SJCRH30 (cell line): ENCODE measurements around the gene THRB. TPM values are rescaled to one million over a fixed set of nuclear protein-coding genes. Genes with fewer than 3 reads are reported as not detected.
A peak's percentile ranks its signal among the peaks of the same experiment; 100 is the strongest.

ENCODE experiments used
- DNase-seq, 2 experiments: peaks; one replicate each; pipeline ENCODE4 v3.0.0-alpha.2; 2015 to 2020
- H3K27ac ChIP-seq: fragments of 250-450 bp; sonication (Bioruptor Pico); 2 replicates; pipeline ENCODE4 v1.5.1; 2020; ENCODE audit warnings: mild to moderate bottlenecking, moderate library complexity
- H3K27me3 ChIP-seq: fragments of 250-450 bp; sonication (Bioruptor Pico); 2 replicates; pipeline ENCODE4 v1.5.1; 2020; ENCODE audit warnings: mild to moderate bottlenecking, moderate library complexity
- H3K36me3 ChIP-seq: fragments of 250-450 bp; sonication (Bioruptor Pico); 2 replicates; pipeline ENCODE4 v1.5.1; 2020; ENCODE audit warnings: mild to moderate bottlenecking, moderate library complexity
- H3K4me1 ChIP-seq: fragments of 250-450 bp; sonication (Bioruptor Pico); 2 replicates; pipeline ENCODE4 v1.5.1; 2020; ENCODE audit warnings: mild to moderate bottlenecking, moderate library complexity
- H3K4me3 ChIP-seq: fragments of 250-450 bp; sonication (Bioruptor Pico); 2 replicates; pipeline ENCODE4 v1.5.1; 2020; ENCODE audit warnings: mild to moderate bottlenecking, moderate library complexity
- H3K9me3 ChIP-seq: fragments of 250-450 bp; sonication (Bioruptor Pico); replicated peaks from 2 replicates; pipeline ENCODE4 v1.5.1; 2020; ENCODE audit warnings: mild to moderate bottlenecking, moderate library complexity
- total RNA-seq: library from RNA; depleted of rRNA; stranded (reverse); fragments of >200 nt; shearing (Covaris generic); gene quantifications from 2 replicates; pipeline ENCODE4 v1.2.3, GENCODE V29; 2014

THRB gene
- total RNA-seq, 1 experiment from 2014 or later, result not detected

DNA sequence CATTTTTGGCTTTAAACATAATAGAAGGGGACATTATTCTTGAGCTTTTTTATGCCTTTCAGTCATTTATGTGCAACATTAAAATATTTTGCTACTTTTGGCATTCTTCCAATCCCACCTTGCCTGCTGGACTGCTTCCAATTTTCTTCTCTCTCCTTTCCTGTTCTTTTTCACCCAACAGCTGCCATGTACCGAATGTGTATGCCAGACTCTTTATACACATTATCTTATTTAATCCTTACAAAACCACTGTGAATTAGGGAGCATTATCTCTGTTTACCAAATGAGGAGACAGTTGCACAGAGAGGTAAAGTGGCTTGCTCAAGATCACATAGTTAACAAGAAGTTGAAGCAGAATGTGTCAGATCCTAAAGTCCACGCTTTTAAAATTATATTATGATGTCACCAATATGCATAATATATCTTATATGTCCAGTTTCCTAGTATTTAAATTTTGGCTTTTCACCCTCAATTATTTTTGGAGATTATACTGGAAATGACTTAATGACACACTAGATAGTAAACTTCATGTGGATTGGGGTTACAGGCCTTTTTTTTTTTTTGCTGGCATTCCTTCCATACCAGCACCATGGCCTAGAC lies 231.5 kb downstream of the THRB start:
- H3K4me3 ChIP-seq, result no peak overlapping the region
- peak; percentile 43 to 76 for DNase-seq

DNA sequence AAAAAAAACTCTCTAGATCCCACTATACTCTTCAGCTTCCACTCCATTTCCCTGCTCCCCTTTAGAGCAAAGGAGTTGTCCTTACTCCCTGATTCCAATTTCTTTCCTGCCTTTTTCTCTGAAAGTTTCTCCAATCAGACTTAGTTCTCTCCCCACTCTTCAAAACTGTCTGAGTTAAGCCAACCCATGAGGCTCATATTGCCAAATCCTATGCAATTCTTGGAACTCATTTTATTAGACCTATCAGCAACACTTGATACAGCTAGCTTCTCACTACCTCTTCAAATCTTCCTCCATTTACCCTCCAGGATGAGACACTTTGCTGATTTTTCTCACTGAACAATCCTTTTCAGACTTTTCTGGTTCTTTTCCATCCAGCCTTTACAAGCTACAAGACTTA lies 233.1 kb downstream of the THRB start:
- no peaks in the 10 kb centered on the region for H3K9me3 ChIP-seq
- no peak for DNase-seq

More for the DNA sequence above, 231.5 kb downstream of the THRB start:
- Histone ChIP-seq H3K9me3 (no peaks in the 10 kb centered on the region), H3K4me1 (peaks cover 21% of the 10 kb centered on the region), H3K27ac (no peak overlapping the region), H3K36me3 (no peaks in the 10 kb centered on the region), H3K27me3 (no peaks in the 10 kb centered on the region; the same call in 1 of the 2 replicates)

DNA sequence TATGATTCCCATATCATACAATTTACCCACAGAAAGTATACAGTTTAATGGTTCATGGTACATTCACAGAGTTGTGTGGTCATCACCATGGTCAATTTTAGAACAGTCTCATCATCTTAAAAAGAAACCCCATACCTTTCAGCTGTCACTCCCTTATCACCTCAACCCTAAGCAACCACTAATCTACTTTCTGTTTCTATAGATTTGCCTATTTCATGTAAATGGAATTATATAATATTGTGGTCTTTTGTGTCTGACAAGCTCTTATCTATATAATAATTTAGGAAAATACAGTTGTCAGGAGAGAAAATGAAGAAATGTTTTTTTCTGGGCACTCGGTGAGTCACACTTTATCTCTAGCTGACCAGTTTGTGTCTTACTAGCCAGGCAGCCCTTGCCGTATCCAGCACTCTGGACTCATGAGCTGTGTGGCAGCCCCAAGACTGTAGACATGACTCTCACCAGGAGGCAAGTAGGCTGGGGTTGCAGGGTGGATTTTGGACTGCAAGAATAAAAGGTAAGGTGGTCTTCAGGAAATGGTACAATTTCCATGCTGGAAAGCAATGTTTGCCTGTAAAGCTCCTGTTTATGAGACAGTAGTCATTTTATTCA lies 234.6 kb downstream of the THRB start:
- no peak overlapping the region for H3K27ac ChIP-seq
- no peaks in the 10 kb centered on the region for H3K36me3 ChIP-seq
- peak; percentile 20 to 51 for DNase-seq
- no peaks in the 10 kb centered on the region; the same call in 1 of the 2 replicates for H3K27me3 ChIP-seq
- no peaks in the 10 kb centered on the region for H3K9me3 ChIP-seq
- H3K4me3 ChIP-seq, result no peak overlapping the region
- H3K4me1 ChIP-seq, result peaks cover 21% of the 10 kb centered on the region

More for the DNA sequence above, 233.1 kb downstream of the THRB start:
- no peak overlapping the region for H3K4me3 ChIP-seq
- H3K27ac ChIP-seq, result no peak overlapping the region
- no peaks in the 10 kb centered on the region; the same call in 1 of the 2 replicates for H3K27me3 ChIP-seq
- H3K4me1 ChIP-seq, result peaks cover 21% of the 10 kb centered on the region
- no peaks in the 10 kb centered on the region for H3K36me3 ChIP-seq

DNA sequence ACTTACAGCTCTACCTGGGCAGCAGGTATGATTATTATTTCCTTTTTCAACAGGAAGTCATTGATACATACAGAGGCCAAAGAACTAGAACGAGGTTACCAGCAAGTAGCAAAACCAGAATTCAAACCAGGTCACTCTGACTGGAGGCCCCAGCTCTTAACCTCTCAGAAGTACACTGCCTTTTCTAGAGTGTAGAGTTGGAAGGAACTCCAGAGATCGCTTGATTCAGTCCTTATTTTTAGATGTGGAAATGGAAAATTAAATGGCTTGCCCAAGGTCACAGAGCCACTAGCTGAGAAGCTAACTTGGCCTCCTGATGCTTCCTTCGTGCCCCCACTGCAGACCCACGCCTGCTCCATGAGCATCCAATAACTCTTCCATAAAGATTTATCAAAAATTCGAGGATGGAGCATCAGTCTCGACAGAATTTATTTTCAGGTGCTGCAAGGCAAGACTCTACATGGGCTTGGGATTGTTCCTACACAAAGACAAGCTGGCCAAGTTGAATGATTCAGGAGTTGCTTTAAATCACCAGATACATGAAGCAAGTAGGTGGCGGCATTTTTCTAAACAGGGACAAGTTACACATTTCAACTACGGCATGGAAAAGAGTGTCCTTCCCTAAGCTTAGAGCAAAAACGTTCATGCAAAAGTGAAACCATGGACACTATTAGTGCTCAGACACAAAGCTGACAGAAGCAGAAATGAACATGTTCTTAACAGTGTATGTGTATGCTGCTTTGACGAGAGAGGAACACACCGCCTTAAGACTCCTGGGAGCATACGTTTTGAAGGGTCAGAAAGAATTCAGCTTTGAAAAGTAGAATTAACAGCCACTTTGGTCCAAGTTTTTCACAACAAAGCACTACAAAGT lies 235.7 kb downstream of the THRB start:
- Histone ChIP-seq H3K9me3 (no peaks in the 10 kb centered on the region), H3K36me3 (no peaks in the 10 kb centered on the region; the same call in 1 of the 2 replicates), H3K27ac (no peak overlapping the region), H3K4me1 (peaks cover 24% of the 10 kb centered on the region), H3K27me3 (no peaks in the 10 kb centered on the region; the same call in 1 of the 2 replicates), H3K4me3 (no peak overlapping the region)
- DNase-seq, result no peak

DNA sequence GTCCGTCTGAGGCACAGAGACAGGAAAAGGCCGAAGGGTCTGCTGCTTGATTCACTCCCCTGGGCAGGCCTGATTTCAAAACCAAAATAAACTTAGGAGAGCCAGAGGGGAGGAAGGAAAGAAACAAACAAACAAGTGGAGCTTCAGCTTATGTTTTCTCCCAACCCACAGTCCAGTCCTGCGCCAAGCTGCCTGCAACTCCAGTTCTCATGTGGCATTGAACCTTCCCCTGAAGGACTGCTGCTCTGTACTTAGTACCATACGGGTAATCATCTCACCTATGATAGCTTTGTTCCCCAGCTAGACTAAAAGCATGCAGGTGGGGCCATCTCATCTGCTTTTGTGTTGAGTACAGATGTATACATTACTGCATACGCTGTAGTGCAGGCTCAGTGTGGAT lies 236.4 kb downstream of the THRB start:
- H3K4me3 ChIP-seq, result no peak overlapping the region
- no peak overlapping the region for H3K27ac ChIP-seq
- no peaks in the 10 kb centered on the region for H3K9me3 ChIP-seq
- H3K4me1 ChIP-seq, result peaks cover 17% of the 10 kb centered on the region
- DNase-seq, result no peak
- no peaks in the 10 kb centered on the region; the same call in 1 of the 2 replicates for H3K36me3 ChIP-seq
- no peaks in the 10 kb centered on the region; the same call in 1 of the 2 replicates for H3K27me3 ChIP-seq

DNA sequence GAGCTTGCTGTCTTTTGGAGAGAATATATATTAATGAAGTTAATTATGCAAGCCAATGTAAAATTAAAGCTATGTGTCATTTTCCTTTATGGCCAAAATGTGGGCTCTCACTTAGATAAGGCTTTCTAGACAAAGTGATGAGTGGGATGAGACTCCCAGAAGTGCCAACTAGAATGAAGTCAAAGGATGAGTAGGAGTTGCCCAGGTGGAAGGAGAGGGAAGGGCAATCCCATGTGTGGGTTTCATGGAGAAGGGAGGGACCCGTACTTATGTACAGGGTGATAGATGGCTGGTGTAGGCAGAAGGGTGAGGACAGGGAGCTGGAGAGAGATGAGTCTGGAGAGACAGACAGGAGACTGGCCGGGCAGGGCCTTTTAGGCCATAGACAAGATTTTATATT lies 239.2 kb downstream of the THRB start:
- Histone ChIP-seq H3K9me3 (no peaks in the 10 kb centered on the region), H3K4me3 (no peak overlapping the region), H3K27me3 (peaks cover 4% of the 10 kb centered on the region; the same call in 1 of the 2 replicates), H3K36me3 (no peaks in the 10 kb centered on the region; the same call in 1 of the 2 replicates), H3K4me1 (peaks cover 12% of the 10 kb centered on the region), H3K27ac (no peak overlapping the region)
- no peak for DNase-seq

DNA sequence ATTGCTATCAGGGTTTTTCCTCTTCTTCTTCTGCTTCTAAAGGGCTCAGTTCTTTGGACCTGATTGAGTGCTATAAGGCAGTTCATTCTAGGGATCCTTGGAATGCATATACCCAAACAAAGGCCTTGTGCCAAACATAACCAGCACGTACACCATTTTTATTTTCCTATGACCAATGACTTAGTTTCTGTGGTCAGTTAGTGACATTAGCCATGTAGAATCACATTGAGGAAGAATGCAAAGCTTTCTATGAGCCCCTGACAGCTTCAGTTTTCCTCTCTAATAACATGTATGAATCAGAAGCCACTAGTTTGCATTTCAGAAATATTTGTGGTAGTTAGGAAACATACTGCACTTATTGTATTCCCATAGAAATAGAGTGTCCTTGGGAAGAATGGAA lies 240.0 kb downstream of the THRB start:
- Histone ChIP-seq H3K36me3 (no peaks in the 10 kb centered on the region; the same call in 1 of the 2 replicates), H3K4me3 (no peak overlapping the region), H3K4me1 (peaks cover 6% of the 10 kb centered on the region), H3K9me3 (no peaks in the 10 kb centered on the region), H3K27me3 (peaks cover 4% of the 10 kb centered on the region; the same call in 1 of the 2 replicates), H3K27ac (no peak overlapping the region)
- peak in 1 of 2 experiments; percentile 19 for DNase-seq

DNA sequence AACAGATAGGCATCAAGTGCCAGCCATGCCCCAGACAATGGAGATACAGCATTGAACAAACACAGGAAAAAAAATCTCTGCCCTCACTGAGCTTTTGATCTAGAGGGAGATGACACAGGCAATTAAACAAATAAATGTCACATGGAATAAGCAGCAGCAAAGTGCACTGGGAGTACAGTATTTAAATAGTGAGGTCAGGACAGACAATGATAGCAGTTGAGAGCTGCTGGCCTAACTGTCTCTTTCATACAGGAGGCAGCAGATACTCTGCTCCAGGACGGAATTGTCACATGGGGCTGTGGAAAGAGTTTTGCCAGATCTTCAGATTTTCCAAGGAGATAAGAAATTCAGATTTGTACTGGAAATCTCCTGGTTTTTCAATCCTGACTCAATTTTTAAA lies 241.3 kb downstream of the THRB start:
- no peaks in the 10 kb centered on the region; the same call in 1 of the 2 replicates for H3K36me3 ChIP-seq
- H3K9me3 ChIP-seq, result no peaks in the 10 kb centered on the region
- H3K27ac ChIP-seq, result no peak overlapping the region
- no peak for DNase-seq
- H3K4me3 ChIP-seq, result no peak overlapping the region
- peaks cover 5% of the 10 kb centered on the region; the same call in 1 of the 2 replicates for H3K4me1 ChIP-seq
- peaks cover 4% of the 10 kb centered on the region; the same call in 1 of the 2 replicates for H3K27me3 ChIP-seq

DNA sequence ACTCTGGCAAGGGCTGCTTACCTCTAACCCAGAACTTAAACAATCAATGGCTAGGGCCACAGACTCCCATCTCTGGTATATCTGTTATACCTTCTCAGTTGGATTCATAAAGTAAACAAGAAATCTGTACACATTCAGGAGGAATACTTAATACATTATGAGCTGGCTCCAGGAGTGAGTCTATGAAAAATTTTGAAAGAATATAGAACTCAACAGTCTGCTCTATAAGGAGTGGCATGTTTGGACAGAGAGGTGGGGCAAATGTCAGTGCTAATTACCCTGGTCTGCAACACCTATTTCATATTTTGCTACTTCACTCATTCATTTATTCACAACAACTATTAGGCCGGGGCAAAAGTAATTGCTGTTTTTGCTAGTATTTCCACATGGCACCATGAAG lies 245.1 kb downstream of the THRB start:
- peaks cover 3% of the 10 kb centered on the region; the same call in 1 of the 2 replicates for H3K4me1 ChIP-seq

DNA sequence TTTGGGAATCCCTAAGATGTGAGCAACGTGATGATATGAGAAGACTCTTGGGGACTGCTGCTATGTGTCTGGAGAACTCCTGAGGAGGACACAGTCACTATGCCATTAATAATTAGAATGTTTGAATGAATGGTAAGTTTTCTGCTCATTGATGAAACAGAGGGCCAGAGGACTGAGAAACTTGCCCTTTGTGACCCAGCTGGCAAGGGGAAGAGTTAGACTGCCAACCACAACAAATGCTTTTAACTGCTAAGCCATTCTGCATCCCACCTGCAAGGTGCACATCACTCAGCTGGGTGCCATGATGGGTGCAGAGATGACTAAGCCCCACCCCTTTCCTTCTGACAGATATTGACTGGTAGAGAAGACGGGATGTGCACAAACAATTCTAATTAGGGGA lies 249.6 kb downstream of the THRB start:
- Histone ChIP-seq H3K9me3 (no peaks in the 10 kb centered on the region), H3K4me1 (no peaks in the 10 kb centered on the region), H3K36me3 (no peaks in the 10 kb centered on the region), H3K27ac (no peak overlapping the region), H3K4me3 (no peak overlapping the region), H3K27me3 (no peaks in the 10 kb centered on the region)
- no peak for DNase-seq

More for the DNA sequence above, 245.1 kb downstream of the THRB start:
- peaks cover 4% of the 10 kb centered on the region; the same call in 1 of the 2 replicates for H3K27me3 ChIP-seq
- no peak overlapping the region for H3K4me3 ChIP-seq
- H3K36me3 ChIP-seq, result no peaks in the 10 kb centered on the region; the same call in 1 of the 2 replicates
- H3K27ac ChIP-seq, result no peak overlapping the region
- no peaks in the 10 kb centered on the region for H3K9me3 ChIP-seq
- no peak for DNase-seq

DNA sequence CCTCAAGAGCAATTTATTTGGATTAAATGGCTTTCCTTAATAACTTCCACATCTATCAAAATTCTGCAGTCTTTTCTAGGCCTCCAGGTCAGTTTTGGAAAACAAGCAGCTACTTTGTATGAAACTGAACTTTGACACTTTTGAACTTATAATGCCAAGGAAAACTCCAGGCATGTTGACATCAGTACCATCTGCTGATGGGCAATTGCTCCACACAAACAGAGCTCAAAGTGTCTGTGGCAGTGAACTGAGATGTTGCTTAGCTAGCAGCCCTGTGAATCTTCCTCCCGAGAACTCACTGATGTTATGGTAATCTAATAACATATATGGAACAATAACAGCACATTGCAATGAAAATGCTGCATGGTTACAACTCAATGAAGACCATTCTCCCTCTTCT lies 250.2 kb downstream of the THRB start:
- Histone ChIP-seq H3K36me3 (no peaks in the 10 kb centered on the region), H3K9me3 (no peaks in the 10 kb centered on the region), H3K27ac (no peak overlapping the region), H3K4me3 (no peak overlapping the region), H3K4me1 (no peaks in the 10 kb centered on the region), H3K27me3 (no peaks in the 10 kb centered on the region)
- no peak for DNase-seq

DNA sequence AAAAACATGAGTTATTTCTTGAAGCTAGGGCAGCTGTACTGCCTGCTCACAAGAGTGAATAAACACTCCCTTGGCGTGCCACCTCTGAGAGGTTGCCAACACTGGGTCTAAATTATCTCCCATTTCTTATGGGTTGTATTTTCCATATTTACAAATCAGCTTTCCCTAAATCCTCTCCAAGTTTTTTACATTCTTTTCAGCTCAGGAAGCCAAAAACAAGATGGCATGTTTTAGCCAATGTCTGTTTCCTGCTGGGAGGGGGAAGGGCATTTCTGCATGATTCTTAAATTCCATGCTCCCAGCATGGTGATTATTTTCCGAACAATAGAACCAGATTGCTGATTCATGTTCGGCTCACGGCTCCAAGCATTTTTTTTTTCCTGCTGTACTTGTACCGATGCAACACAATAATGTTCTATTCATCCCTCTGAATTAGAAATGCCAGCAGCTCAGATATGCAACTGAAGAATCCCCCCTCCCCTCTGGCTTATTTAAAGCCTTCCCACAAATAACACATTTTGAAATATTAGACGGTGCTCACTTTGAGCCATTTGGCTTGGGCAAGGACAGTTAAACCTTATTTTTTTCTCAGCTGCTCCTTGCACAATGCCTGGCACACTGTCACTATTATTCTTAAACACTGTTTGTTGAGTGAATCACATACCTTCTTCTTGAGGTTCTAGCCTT lies 252.5 kb downstream of the THRB start:
- no peak for DNase-seq
- Histone ChIP-seq H3K4me3 (no peak overlapping the region), H3K4me1 (no peaks in the 10 kb centered on the region), H3K27me3 (no peaks in the 10 kb centered on the region), H3K36me3 (no peaks in the 10 kb centered on the region), H3K9me3 (no peaks in the 10 kb centered on the region), H3K27ac (no peak overlapping the region)

DNA sequence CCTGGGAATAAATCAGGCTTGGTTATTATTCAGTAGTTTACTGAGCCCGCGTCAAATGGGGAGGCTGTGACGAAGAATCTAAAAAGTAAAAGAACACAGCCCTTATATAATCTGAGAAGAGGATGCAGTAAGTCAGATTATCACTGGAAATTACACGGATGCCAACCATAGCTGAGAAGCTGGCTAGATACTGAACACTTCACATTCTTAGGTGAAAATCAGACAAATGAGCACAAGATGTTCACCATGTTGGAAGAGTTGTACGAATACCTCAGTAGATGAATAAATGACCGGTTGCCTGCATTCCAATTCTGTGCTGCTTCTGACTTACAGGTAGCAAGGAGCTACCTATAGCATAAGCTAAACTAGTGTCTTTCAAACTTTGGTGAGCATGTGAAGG lies 254.3 kb downstream of the THRB start:
- Histone ChIP-seq H3K4me1 (no peaks in the 10 kb centered on the region), H3K4me3 (no peak overlapping the region), H3K27me3 (no peaks in the 10 kb centered on the region), H3K9me3 (no peaks in the 10 kb centered on the region), H3K27ac (no peak overlapping the region), H3K36me3 (no peaks in the 10 kb centered on the region)
- DNase-seq, result no peak

DNA sequence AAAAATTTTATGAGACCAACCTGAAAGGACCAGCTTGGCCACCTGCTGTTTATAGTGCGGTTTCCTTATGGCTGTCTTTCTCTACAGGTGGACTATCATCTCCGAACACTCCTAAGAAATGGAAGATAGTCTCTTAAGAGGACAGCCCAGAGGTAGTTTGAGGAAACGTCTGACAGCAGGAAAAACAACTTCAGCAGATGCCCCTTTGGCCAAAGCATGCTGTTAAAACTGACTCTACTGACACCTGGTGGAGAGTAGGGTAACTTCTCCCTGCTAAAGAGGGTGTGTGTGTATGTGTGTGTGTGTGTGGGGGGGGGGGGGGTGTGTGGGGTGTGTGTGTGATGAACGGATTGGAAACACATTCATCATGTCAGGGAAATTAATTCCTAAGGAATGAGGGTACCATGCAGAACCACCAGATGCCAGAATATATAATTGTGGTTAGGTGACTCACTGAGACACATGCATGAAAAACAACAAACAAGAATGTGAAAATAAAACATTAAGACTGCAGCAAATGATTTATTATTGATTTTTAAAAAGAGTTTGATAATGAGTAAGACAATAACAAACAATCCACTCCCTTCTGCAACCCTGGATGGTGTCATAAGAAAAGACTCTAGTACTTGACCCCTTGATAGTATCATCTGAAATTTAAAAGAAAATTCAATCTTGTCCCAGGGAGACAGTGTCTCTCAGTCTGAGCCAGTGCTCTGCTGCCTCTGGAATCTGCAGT lies 256.5 kb downstream of the THRB start:
- Histone ChIP-seq H3K27me3 (no peaks in the 10 kb centered on the region), H3K4me3 (no peak overlapping the region), H3K36me3 (no peaks in the 10 kb centered on the region), H3K4me1 (no peaks in the 10 kb centered on the region), H3K27ac (no peak overlapping the region), H3K9me3 (no peaks in the 10 kb centered on the region)
- DNase-seq, result peak; percentile 54 to 81
